ENCODE measurements around the gene PLXDC1.
A peak's percentile ranks its signal among the peaks of the same experiment; 100 is the strongest.
"Not testable (repeated sequence)": the region's sequence is repeated elsewhere in the genome, so short reads cannot be mapped to it uniquely, and the experiment has no call there.

The PLXDC1 gene

GRCh38 chr17:39122991-39123390, 28.4 kb downstream of the PLXDC1 start:
- no peak for DNase-seq

DNA sequence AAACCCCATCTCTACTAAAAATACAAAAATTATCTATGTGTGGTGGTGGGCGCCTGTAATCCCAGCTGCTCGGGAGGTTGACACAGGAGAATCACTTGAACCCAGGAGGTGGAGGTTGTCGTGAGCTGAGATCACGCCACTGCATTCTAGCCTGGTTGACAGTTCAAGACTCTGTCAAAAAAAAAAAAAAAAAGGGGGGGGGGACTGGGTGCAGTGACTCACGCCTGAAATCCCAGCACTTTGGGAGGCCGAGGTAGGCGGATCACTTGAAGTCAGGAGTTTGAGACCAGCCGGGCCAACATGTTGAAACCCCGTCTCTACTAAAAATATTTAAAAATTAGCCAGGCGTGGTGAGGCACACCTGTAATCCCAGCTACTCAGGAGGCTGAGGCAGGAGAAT, 29.5 kb downstream of the PLXDC1 start:
- DNase-seq, result not testable (repeated sequence)

GRCh38 chr17:39118674-39119419, 32.6 kb downstream of the PLXDC1 start:
- DNase-seq, result peak; percentile 48

DNA sequence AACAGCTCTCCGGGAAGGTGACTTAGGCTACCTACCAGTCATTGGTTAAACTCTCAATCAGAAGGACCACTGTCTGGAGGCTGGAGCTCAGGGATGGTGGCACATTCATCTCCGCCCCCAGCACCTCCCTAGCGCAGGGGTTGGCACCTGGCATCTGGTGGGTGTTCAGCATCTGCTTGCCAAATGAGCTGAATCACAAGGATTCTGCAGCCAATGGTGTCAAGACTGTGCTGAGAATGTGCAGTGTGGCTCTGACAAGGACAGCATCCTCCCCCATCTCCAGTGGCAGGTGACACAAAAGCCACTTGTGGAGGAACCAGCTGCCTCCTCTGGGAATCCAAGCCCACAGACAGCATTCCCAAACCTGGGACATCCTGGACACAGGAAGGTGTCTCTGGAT, 35.2 kb downstream of the PLXDC1 start:
- DNase-seq, result no peak

DNA sequence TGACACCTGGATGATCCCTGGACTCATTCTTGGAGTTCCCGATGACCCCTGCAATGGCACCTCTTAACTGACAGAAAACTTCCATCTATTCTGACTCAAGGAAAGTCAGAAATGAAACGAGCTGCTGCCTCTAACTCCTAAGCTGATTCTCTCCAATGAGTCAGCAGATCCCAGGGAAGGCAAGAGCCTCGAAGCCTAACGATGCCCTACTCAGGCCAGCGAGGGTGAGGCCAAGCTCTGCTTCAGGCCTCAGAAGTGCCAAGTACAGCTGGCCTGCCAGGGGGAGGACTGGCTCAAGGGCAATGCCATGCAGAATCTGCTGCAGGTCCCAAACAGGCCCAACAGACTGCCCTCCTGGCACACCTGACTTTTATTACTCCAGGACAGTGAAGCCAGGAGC, 36.3 kb downstream of the PLXDC1 start:
- no peak for DNase-seq

- no peak for DNase-seq
Observed at GRCh38 chr17:39114723-39115122, 36.7 kb downstream of the PLXDC1 start.

DNA sequence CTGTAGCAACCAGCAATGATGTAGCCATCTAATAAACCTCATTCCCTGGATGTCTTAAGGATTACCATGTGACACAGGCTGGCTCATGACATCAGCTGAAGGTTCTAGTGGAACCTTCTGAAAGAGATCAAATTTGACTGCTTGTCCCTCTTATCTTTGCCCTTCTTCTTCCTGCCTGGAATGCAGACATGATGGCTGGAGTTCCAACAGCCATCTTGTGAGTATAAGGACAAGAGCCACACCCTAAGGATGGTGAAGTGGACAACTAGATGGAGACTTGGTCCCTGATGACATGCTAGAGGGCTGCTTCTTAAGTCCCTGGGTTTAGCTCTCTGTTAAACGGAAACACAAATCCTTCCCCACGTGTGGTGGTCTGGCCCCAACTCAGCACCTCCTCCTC, 37.6 kb downstream of the PLXDC1 start:
- no peak for DNase-seq

- no peak for DNase-seq
Observed at GRCh38 chr17:39110435-39111136, 40.9 kb downstream of the PLXDC1 start.

DNA sequence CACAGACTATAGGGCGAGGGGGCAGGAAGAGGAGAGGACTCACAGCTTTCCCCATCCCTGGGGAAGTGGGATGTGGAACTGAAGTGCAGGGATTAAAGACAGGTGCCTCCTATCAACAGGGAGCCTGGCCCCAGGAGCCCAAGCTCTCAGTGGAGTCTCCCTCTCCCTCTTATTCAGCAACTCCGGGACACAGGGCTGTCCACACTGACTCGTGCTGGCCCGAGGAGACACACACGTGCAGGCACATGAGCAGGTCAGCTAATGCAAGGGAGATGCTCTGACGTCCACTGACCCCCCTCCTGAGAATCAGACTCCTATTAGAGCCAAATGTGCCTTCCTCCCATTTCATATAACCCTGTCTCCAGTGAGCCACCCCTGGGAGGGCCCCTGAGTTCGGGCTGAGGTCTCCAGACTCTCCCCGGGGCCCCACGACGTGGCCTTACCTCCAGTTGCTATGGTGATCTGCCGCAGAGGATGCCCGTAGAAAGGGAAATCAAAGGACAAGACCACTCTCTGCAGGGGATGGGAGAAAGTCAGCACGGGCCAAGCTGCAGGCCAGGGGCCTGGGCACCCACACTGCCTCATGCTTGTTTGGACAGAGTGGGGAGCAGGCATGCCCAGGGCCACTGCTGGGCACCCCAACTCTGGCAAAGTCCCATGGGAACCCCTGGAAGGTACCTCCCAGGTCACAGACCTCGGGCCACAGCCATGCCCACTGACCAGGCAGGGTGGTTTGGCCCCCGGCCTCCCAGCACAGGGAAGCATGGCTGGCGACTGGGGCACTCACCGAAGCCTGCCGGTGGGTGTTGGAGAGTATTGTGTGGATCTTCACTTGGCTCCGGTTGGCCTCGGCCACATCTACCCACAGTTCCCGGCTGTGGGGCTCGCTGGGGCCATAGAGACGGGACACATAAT, 42.7 kb downstream of the PLXDC1 start:
- no peak for DNase-seq

DNA sequence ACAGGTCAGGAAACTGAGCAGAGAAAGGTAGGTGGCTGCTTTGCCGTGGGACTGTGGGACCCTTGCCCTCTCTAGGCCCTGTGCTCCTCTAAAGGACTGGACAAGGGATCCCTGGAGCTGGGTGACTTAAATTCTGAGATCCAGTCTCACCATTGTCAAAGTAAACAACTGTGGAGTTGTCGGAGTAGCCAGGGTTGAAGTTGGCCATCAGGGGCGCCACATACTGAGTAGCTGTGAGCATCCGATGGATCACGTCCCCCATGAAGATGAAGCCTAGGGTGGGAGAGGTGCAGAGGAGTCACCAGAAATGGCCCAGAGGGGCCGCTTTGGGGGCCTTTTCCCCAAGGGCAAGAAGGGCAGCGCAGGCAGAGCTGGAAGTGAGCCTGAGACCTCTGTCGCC, 43.5 kb downstream of the PLXDC1 start:
- DNase-seq, result no peak

DNA sequence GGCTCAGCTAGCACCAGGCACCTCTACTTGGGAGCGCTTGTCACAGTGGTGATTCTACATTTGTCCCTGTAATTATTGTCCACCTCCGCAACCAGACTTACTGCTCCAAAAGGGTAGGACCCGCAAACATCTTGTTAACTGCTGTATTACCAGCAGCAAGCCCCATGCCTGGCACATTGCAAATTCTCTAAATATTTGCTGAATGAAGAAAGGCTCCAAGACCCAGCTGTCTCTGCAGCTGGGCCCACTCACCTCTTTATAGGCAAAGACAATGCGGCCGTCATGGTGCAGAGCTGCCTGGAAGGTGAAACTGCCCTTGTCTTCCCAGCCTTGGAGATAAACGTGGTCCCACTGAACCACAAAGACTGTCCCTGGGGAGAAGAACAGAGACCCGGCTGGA, 44.3 kb downstream of the PLXDC1 start:
- DNase-seq, result no peak

- DNase-seq, result no peak
Observed at GRCh38 chr17:39105705-39106104, 45.7 kb downstream of the PLXDC1 start.

DNA sequence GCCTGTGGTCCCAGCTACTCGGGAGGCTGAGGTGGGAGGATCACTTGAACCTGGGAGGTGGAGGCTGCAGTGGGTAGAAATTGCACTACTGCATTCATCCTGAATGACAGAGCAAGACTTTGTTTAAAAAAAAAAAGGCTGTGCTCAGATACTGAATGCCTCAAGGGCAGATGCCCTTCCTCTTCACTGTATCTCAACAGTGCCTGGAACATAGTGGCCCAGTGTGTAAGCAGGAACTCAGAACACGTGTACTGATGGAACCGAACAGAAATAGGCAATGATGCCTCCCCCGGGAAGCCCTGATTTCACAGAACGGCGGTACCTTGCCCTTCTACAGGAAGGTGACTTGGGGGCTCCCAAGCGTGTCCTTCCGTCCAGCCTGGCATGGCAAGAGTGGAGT, 46.8 kb downstream of the PLXDC1 start:
- no peak for DNase-seq

- no peak for DNase-seq
Observed at GRCh38 chr17:39104046-39104445, 47.4 kb downstream of the PLXDC1 start.

- no peak for DNase-seq
Observed at GRCh38 chr17:39101091-39101490, 50.3 kb downstream of the PLXDC1 start.

GRCh38 chr17:39100530-39100929, 50.9 kb downstream of the PLXDC1 start:
- DNase-seq, result no peak

GRCh38 chr17:39099663-39100286, 51.7 kb downstream of the PLXDC1 start:
- DNase-seq, result no peak

DNA sequence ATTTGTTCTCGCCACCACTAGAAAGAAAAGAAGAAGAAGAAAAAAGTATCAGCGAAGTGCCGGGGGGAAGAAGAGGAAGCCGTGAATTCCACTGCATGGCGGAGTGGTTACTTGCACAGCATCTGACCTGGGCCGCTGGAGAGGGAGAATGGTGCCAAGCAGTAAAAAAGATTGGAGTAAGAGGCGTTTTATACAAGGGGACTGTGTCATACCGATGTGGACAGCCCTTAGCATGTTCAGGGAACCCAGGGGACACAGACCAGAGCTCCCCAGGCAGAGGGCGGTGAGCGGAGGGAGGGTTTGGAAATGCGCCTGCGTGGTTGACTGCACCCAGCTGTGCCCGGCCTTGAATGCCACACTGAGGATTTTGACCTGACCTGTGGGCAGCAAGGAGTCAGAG, 52.8 kb downstream of the PLXDC1 start:
- no peak for DNase-seq

GRCh38 chr17:39097537-39097936, 53.9 kb downstream of the PLXDC1 start:
- DNase-seq, result no peak

DNA sequence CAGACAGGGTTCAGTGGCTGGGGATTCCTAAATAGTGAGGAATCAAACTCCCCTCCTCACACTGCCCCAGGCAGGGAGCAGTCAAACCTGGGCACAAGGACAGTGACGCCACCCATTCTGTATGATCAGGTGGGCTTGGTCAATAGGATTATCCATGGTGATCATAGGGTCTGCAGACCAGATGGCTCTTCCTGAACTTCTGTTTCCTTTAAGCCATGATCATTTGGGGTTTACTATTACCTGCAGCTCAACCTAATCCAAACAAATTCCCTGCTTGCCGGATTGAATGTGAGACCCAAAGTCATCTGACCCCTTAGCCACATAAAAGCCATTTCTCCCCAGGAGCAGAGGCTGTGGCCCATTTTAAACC, 54.3 kb downstream of the PLXDC1 start:
- DNase-seq, result no peak

- peak; percentile 16 for DNase-seq
Observed at GRCh38 chr17:39096508-39097149, 54.8 kb downstream of the PLXDC1 start.

DNA sequence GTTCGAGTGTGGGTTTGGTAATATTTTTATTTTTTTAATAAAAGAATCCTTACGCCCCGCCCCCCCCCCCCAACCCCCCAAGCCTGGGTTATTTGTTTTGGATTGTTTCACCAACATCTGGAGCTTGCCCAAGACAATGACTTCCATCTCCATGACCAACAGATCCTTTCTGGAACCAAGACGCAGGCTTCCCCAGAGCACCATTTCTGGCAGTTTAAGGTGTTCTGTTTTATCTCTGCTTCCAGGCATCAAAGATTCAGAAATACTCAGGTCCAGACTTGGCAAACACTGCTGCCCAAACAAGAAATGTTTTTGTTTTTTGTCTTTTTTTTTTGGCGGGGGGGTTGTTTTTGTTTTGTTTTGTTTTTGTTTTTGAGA, 56.1 kb downstream of the PLXDC1 start:
- DNase-seq, result no peak
